ENCODE measurements around the gene MAN2C1. TPM values are rescaled to one million over a fixed set of nuclear protein-coding genes. Genes with fewer than 3 reads are reported as not detected.

Gene MAN2C1
- total and polyA plus RNA-seq, 9 of the 15 experiments (the other 6 are each of a cell fraction or from before 2014, with no cell fraction given) = 2.0 to 141 (median 39.9) TPM

- TF ChIP-seq HSF4 (CRISPR knock-in tag; IDR thresholded peaks at IDR 0.05; ENCODE audit: borderline replicate concordance) (no peak), CAMTA2 (CRISPR knock-in tag; conservative IDR thresholded peaks at IDR 0.05) (peak; percentile 17; the same call in 1 of the 2 replicates), HBP1 (CRISPR knock-in tag; IDR thresholded peaks at IDR 0.05) (no peak; the same call in 1 of the 2 replicates), PURB (CRISPR knock-in tag; IDR thresholded peaks at IDR 0.05; ENCODE audit: low read depth) (no peak), NFIC (IDR thresholded peaks at IDR 0.05) (peak; percentile 61), EZH2 (IDR thresholded peaks at IDR 0.05; ENCODE audit: borderline replicate concordance, low read depth, low read length) (no peak), ERF (CRISPR knock-in tag; IDR thresholded peaks at IDR 0.05) (peak; percentile 82; the same call in 1 of the 2 replicates), ZNF77 (CRISPR knock-in tag; IDR thresholded peaks at IDR 0.05) (no peak), TEAD1 (CRISPR knock-in tag; IDR thresholded peaks at IDR 0.05) (peak in 1 of 2 experiments; percentile 74; a peak in 2 of 4 replicates), RNF219 (CRISPR knock-in tag; IDR thresholded peaks at IDR 0.05) (no peak), RERE (CRISPR knock-in tag; IDR thresholded peaks at IDR 0.05; ENCODE audit: borderline replicate concordance) (peak; percentile 46; the same call in 1 of the 2 replicates), GTF2A2 (tag; IDR thresholded peaks at IDR 0.05) (peak; percentile 80), ZC3H4 (CRISPR knock-in tag; IDR thresholded peaks at IDR 0.05; ENCODE audit: borderline replicate concordance) (no peak), POLR3A (IDR thresholded peaks at IDR 0.05; ENCODE audit: borderline replicate concordance, extremely low read depth, insufficient read depth, insufficient read length) (no peak), SOX6 (IDR thresholded peaks at IDR 0.05) (peak; percentile 47; the same call in 1 of the 2 replicates), ZKSCAN1 (IDR thresholded peaks at IDR 0.05; ENCODE audit: low read depth, low read length) (peak; percentile 73)
Observed at GRCh38 chr15:75367913-75368688, at the start of gene MAN2C1 (continued).
